HS-27A (cell line): ENCODE measurements around the gene RARS1.

Experiments used
- DNase-seq: peaks from one replicate; pipeline ENCODE4 v3.0.0-alpha.2; 2012; ENCODE audit warnings: low read depth, missing footprints

RARS1 gene

GRCh38 chr5:168557389-168557788 is 71.1 kb downstream of the RARS1 start:
- DNase-seq = no peak

- DNase-seq = no peak
Observed at GRCh38 chr5:168562279-168562678, 76.0 kb downstream of the RARS1 start.

GRCh38 chr5:168563959-168564358 is 77.7 kb downstream of the RARS1 start:
- no peak for DNase-seq

GRCh38 chr5:168568738-168569137 is 82.5 kb downstream of the RARS1 start:
- no peak for DNase-seq
